Measurements from ENCODE around the gene KIAA1549. TPM values are rescaled to one million over a fixed set of nuclear protein-coding genes. Genes with fewer than 3 reads are reported as not detected.

KIAA1549 gene
- total and polyA plus RNA-seq, 9 of the 15 experiments (the other 6 are each of a cell fraction or from before 2014, with no cell fraction given) = 0.01 to 0.29 (median 0.07) TPM

DNA sequence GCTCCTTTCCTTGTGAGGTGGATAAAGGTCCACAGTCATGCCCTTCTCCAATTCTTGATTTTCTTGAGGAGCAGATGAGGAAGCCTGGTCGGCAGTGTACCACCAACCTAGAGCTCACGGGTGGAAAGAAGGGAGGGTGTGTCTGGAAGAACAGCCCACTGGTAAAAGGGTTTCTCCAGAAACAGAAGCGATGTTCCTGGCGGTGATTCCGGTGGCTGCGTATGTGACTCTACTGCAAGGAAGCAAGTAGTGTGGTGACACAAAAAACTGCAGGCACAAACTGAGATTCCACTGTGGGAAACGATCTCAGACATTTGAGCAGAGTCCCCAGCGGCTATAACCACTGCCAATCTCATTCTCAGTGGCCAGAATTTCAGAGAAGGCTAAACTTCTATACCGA, 117.3 kb downstream of the KIAA1549 start (continued):
- no peak for TF ChIP-seq ZNF584 (CRISPR knock-in tag; IDR thresholded peaks at IDR 0.05; ENCODE audit: low read depth)
- no peak for TF ChIP-seq MTA1 (IDR thresholded peaks at IDR 0.05; ENCODE audit: borderline replicate concordance)

- ChIA-PET POLR2A (interaction anchor here (0.6 to 0.8 kb wide), 2 partner anchors 17 to 45 kb away, joined by 3 read pairs; no protein-coding TSS in a partner anchor), CTCF (ENCODE audit: low intra/inter-chr PET ratio) (no interaction called here)
- no peaks in the 10 kb centered on the region for H3K4me1 ChIP-seq (replicated peaks in 1 of 2; ENCODE audit: control insufficient read depth in 2 of 2, insufficient read depth in 2 of 2, low read length in 2 of 2)
- H3K9me1 ChIP-seq (ENCODE audit: control insufficient read depth, insufficient read depth, low read length) = no peaks in the 10 kb centered on the region
- H3K4me3 ChIP-seq = no peak overlapping the region
- H3K9me3 ChIP-seq (replicated peaks; ENCODE audit: control insufficient read depth, insufficient read depth, low read depth, low read length) = no peaks in the 10 kb centered on the region
- no peak overlapping the region for H3K4me2 ChIP-seq (ENCODE audit: insufficient read depth, low read length)
- H3K9ac ChIP-seq (ENCODE audit: insufficient read depth in 1 of 2, low read depth in 2 of 2, low read length in 2 of 2) = no peak overlapping the region; a peak in 1 of 4 replicates
- ATAC-seq (no peak), DNase-seq (ENCODE audit: extremely low read depth in 1 of 4, low spot score in 3 of 4) (no peak), FAIRE-seq (no peak)
- no peaks in the 10 kb centered on the region for H3K36me3 ChIP-seq (ENCODE audit: control insufficient read depth, insufficient read depth, low read length)
- H3K27ac ChIP-seq (ENCODE audit: extremely low read depth, low read depth, low read length) = no peak overlapping the region
- in situ Hi-C loops (cut with MboI) = no loop called here
- WGBS (ENCODE audit: insufficient coverage, low coverage, missing lambda C conversion rate) = 2% methylated on average over 16 of the region's 16 CpGs
- H4K20me1 ChIP-seq (replicated peaks; ENCODE audit: control insufficient read depth, insufficient read depth, low read length) = no peaks in the 10 kb centered on the region
- H2AFZ ChIP-seq (ENCODE audit: low read depth, low read length) = no peak overlapping the region
- intact Hi-C loops (cut with micrococcal nuclease) = loop anchor here (10.0 kb wide), 1 partner anchor 176 kb away; no protein-coding TSS in a partner anchor
- no TSS peak for BruUV-seq (replicated peaks)
- no peaks in the 10 kb centered on the region for H3K79me2 ChIP-seq (ENCODE audit: control insufficient read depth, insufficient read depth, low read length)
- H3K27me3 ChIP-seq (ENCODE audit: control insufficient read depth in 2 of 2, insufficient read depth in 2 of 2, low read length in 2 of 2) = peaks cover 24 to 43% of the 10 kb centered on the region in 2 experiments; a peak in 4 of 5 replicates
- no peak for TF ChIP-seq THRB (CRISPR knock-in tag; conservative IDR thresholded peaks at IDR 0.05)
- TF ChIP-seq LCOR (CRISPR knock-in tag; IDR thresholded peaks at IDR 0.05) = no peak
- TF ChIP-seq ZBTB1 (CRISPR knock-in tag; IDR thresholded peaks at IDR 0.05; ENCODE audit: borderline replicate concordance, low read depth) = no peak
- TF ChIP-seq, protein P1, sequence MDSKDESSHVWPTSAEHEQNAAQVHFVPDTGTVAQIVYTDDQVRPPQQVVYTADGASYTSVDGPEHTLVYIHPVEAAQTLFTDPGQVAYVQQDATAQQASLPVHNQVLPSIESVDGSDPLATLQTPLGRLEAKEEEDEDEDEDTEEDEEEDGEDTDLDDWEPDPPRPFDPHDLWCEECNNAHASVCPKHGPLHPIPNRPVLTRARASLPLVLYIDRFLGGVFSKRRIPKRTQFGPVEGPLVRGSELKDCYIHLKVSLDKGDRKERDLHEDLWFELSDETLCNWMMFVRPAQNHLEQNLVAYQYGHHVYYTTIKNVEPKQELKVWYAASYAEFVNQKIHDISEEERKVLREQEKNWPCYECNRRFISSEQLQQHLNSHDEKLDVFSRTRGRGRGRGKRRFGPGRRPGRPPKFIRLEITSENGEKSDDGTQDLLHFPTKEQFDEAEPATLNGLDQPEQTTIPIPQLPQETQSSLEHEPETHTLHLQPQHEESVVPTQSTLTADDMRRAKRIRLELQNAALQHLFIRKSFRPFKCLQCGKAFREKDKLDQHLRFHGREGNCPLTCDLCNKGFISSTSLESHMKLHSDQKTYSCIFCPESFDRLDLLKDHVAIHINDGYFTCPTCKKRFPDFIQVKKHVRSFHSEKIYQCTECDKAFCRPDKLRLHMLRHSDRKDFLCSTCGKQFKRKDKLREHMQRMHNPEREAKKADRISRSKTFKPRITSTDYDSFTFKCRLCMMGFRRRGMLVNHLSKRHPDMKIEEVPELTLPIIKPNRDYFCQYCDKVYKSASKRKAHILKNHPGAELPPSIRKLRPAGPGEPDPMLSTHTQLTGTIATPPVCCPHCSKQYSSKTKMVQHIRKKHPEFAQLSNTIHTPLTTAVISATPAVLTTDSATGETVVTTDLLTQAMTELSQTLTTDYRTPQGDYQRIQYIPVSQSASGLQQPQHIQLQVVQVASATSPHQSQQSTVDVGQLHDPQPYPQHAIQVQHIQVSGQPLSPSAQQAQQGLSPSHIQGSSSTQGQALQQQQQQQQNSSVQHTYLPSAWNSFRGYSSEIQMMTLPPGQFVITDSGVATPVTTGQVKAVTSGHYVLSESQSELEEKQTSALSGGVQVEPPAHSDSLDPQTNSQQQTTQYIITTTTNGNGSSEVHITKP (IDR thresholded peaks at IDR 0.05; ENCODE audit: partially characterized antibody) = no peak
- no peak for TF ChIP-seq ZNF324 (CRISPR knock-in tag; IDR thresholded peaks at IDR 0.05)
These were observed 120.1 kb downstream of the KIAA1549 start for GRCh38 chr7:138861051-138861450.
